Ascending aorta (tissue), 2 donors: Measurements from ENCODE around the gene FAM3D. TPM values are rescaled to one million over a fixed set of nuclear protein-coding genes. Genes with fewer than 3 reads are reported as not detected.

ENCODE experiments used
- DNase-seq, 2 donors: peaks; one replicate each; pipeline ENCODE4 v3.0.0-alpha.2; 2019; ENCODE audit warnings: low spot score in 2 of 2
- H3K27ac ChIP-seq, 2 donors: fragments of 200-600 bp; sonication (generic); one replicate each; pipeline ENCODE4 v1.5.1; 2016 to 2017; ENCODE audit warnings: mild to moderate bottlenecking in 1 of 2
- H3K27me3 ChIP-seq: fragments of 200-600 bp; sonication (generic); one replicate; pipeline ENCODE4 v1.5.1; 2017
- H3K36me3 ChIP-seq, 2 donors: fragments of 200-600 bp; sonication (generic); one replicate each; pipeline ENCODE4 v1.5.1; 2016
- H3K4me1 ChIP-seq, 2 donors: fragments of 200-600 bp; sonication (generic); one replicate each; pipeline ENCODE4 v1.5.1; 2016 to 2017; ENCODE audit warnings: mild to moderate bottlenecking in 1 of 2
- H3K4me3 ChIP-seq, 2 donors: fragments of 200-600 bp; sonication (generic); one replicate each; pipeline ENCODE4 v1.5.1; 2016 to 2017; ENCODE audit warnings: mild to moderate bottlenecking in 1 of 2
- H3K9me3 ChIP-seq, 2 donors: fragments of 200-600 bp; sonication (generic); one replicate each; pipeline ENCODE4 v1.5.1; 2016
- CTCF ChIP-seq, 3 experiments: fragments of 200-600 bp in 2 of 3; fragments of 450-650 bp in 1 of 3; sonication (generic) in 2 of 3; IDR thresholded peaks; one replicate each; pipeline ENCODE4 v1.5.1; 2016 to 2019; ENCODE audit warnings: antibody characterized with exemption in 3 of 3, mild to moderate bottlenecking in 1 of 3, moderate library complexity in 1 of 3
- intact Hi-C: fragments of 100-400 bp; cut with DNase I; formaldehyde crosslinking; loops from one replicate; pipeline ENCODE4 v1.15.1; 2023
- total RNA-seq: library from RNA; depleted of rRNA; stranded (reverse); fragments of >200 nt; gene quantifications from one replicate; pipeline ENCODE4 v1.1.0, GENCODE V29; 2016

Gene FAM3D
- total RNA-seq, 1 donor from 2014 or later: not detected

GRCh38 chr3:58657036-58657520 is 9.5 kb downstream of the FAM3D start:
- no peak for DNase-seq
- intact Hi-C loops: no loop called here
- no peak for TF ChIP-seq CTCF (IDR thresholded peaks at IDR 0.05)
- Histone ChIP-seq H3K4me3 (no peak overlapping the region), H3K36me3 (no peaks in the 10 kb centered on the region), H3K9me3 (no peaks in the 10 kb centered on the region), H3K4me1 (no peaks in the 10 kb centered on the region), H3K27me3 (no peaks in the 10 kb centered on the region), H3K27ac (no peak overlapping the region)

- Histone ChIP-seq H3K27me3 (no peaks in the 10 kb centered on the region), H3K36me3 (no peaks in the 10 kb centered on the region), H3K4me1 (no peaks in the 10 kb centered on the region), H3K9me3 (no peaks in the 10 kb centered on the region), H3K27ac (no peak overlapping the region), H3K4me3 (no peak overlapping the region)
- intact Hi-C loops: no loop called here
- no peak for TF ChIP-seq CTCF (IDR thresholded peaks at IDR 0.05)
- no peak for DNase-seq
Measured at GRCh38 chr3:58656631-58657030, 9.9 kb downstream of the FAM3D start.

DNA sequence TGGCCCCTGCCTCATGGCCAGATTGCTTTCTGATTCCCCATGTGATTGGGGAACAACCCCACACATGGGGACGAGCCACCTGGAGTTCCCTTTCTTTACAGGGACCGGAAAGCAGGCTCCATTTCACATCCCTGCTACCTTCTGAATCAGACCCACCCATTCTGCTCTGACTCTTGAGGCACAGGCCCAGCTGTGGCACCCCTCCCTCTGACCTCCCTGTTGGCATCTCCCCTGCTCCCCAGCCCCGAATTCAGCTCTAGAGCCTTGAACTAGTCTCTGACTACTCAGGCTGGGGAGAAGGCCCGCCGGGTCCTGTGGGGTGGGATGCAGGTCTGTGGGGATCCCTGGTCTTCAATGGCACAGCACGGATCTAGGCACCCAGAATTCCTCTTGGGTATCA is 12.1 kb downstream of the FAM3D start:
- Histone ChIP-seq H3K4me3 (no peak overlapping the region), H3K36me3 (no peaks in the 10 kb centered on the region), H3K4me1 (no peaks in the 10 kb centered on the region), H3K27me3 (no peaks in the 10 kb centered on the region), H3K27ac (no peak overlapping the region), H3K9me3 (no peaks in the 10 kb centered on the region)
- no peak for DNase-seq
- intact Hi-C loops: no loop called here
- TF ChIP-seq CTCF (IDR thresholded peaks at IDR 0.05): no peak

- Histone ChIP-seq H3K4me1 (no peaks in the 10 kb centered on the region), H3K9me3 (no peaks in the 10 kb centered on the region), H3K27me3 (no peaks in the 10 kb centered on the region), H3K36me3 (no peaks in the 10 kb centered on the region), H3K27ac (no peak overlapping the region), H3K4me3 (no peak overlapping the region)
- intact Hi-C loops: no loop called here
- TF ChIP-seq CTCF (IDR thresholded peaks at IDR 0.05): no peak
- DNase-seq: no peak
Measured at GRCh38 chr3:58652624-58653023, 13.9 kb downstream of the FAM3D start.

- no peak for TF ChIP-seq CTCF (IDR thresholded peaks at IDR 0.05)
- no peak for DNase-seq
- no peaks in the 10 kb centered on the region for H3K27me3 ChIP-seq
- H3K4me1 ChIP-seq: no peaks in the 10 kb centered on the region
- H3K36me3 ChIP-seq: no peaks in the 10 kb centered on the region
- no peak overlapping the region for H3K27ac ChIP-seq
- H3K4me3 ChIP-seq: no peak overlapping the region
- no peaks in the 10 kb centered on the region for H3K9me3 ChIP-seq
- intact Hi-C loops: no loop called here
Measured at GRCh38 chr3:58651276-58651675, 15.3 kb downstream of the FAM3D start.
